NCI-H2171 (cell line): ENCODE results near the gene SH3GL1.

Experiments used
- DNase-seq: peaks from one replicate; lab custom pipeline; 2025; lab: John Stamatoyannopoulos, UW

Gene SH3GL1

GRCh38 chr19:4431808-4432674 lies 31.7 kb upstream of the SH3GL1 start:
- no peak for DNase-seq

- DNase-seq: no peak
Measured at GRCh38 chr19:4431296-4431695, 30.9 kb upstream of the SH3GL1 start.

GRCh38 chr19:4430760-4431159 lies 30.4 kb upstream of the SH3GL1 start:
- no peak for DNase-seq

GRCh38 chr19:4429771-4430171 lies 29.4 kb upstream of the SH3GL1 start:
- no peak for DNase-seq

GRCh38 chr19:4429256-4429655 lies 28.9 kb upstream of the SH3GL1 start:
- DNase-seq: no peak

GRCh38 chr19:4428326-4428975 lies 28.1 kb upstream of the SH3GL1 start:
- no peak for DNase-seq

GRCh38 chr19:4425537-4425936 lies 25.2 kb upstream of the SH3GL1 start:
- peak; percentile 79 for DNase-seq

- DNase-seq: no peak
Measured at GRCh38 chr19:4423416-4424126, 23.2 kb upstream of the SH3GL1 start.

- no peak for DNase-seq
Measured at GRCh38 chr19:4416268-4416667, 15.9 kb upstream of the SH3GL1 start.

- DNase-seq: no peak
Measured at GRCh38 chr19:4415352-4415751, 15.0 kb upstream of the SH3GL1 start.

- no peak for DNase-seq
Measured at GRCh38 chr19:4414800-4415321, 14.5 kb upstream of the SH3GL1 start.

GRCh38 chr19:4414144-4414799 lies 13.9 kb upstream of the SH3GL1 start:
- no peak for DNase-seq

- DNase-seq: no peak
Measured at GRCh38 chr19:4413588-4413987, 13.2 kb upstream of the SH3GL1 start.

GRCh38 chr19:4409123-4409933 lies 9.0 kb upstream of the SH3GL1 start:
- no peak for DNase-seq

- no peak for DNase-seq
Measured at GRCh38 chr19:4406626-4407025, 6.3 kb upstream of the SH3GL1 start.

- DNase-seq: no peak
Measured at GRCh38 chr19:4405977-4406376, 5.6 kb upstream of the SH3GL1 start.

GRCh38 chr19:4403005-4403761 lies 2.8 kb upstream of the SH3GL1 start:
- no peak for DNase-seq

GRCh38 chr19:4402171-4403004 lies 2.0 kb upstream of the SH3GL1 start, which contains the start of gene CHAF1A:
Gene CHAF1A, plus strand, starts transcription at chr19:4402640. Its CDS starts 123 bp downstream, at chr19:4402763.
- peak; percentile 100 for DNase-seq

- no peak for DNase-seq
Measured at GRCh38 chr19:4401769-4402170, 1.4 kb upstream of the SH3GL1 start.

GRCh38 chr19:4399812-4400134 lies 574 bp downstream of the SH3GL1 start:
- DNase-seq: no peak
